ENCODE data around the gene VWF. TPM values are rescaled to one million over a fixed set of nuclear protein-coding genes. Genes with fewer than 3 reads are reported as not detected.
A peak's percentile ranks its signal among the peaks of the same experiment; 100 is the strongest.

Gene VWF
- total and polyA plus RNA-seq, 5 donors from 2014 or later = 1.3 TPM; not detected in 4

DNA sequence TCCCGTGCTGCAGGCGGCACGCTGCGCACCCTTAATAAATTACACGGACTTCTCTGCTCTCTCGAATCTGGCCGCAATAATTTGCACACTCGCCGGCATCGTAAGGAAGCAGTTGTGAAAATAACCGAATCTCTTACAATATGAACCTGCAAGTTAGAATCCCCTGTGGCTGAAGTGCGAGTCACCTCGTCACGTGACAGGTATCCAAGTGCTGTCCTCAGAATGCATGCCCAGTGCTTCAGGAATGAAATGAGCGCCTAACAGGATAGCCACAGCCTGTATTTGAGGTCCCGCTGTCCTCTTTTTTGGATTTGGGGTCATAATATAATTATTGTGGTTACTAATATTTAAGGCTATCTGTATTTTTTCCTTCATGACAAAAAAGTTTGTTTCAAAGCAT, 82.0 kb downstream of the VWF start:
- DNase-seq (no peak), ATAC-seq (ENCODE audit: low read depth in 2 of 2) (no peak)
- no peaks in the 10 kb centered on the region for H3K27me3 Mint-ChIP-seq
- Histone ChIP-seq H3K9me3 (ENCODE audit: control insufficient read depth in 2 of 2, low read length in 2 of 2) (no peaks in the 10 kb centered on the region), H3K27ac (ENCODE audit: insufficient read depth, low read length, poor library complexity, severe bottlenecking) (no peak overlapping the region), H3K4me1 (ENCODE audit: control insufficient read depth, insufficient read depth, low read length, poor library complexity, severe bottlenecking) (peaks cover 4% of the 10 kb centered on the region), H3K36me3 (ENCODE audit: control insufficient read depth, insufficient read depth, low read length) (no peaks in the 10 kb centered on the region), H3K27me3 (ENCODE audit: control insufficient read depth, insufficient read depth, low read length) (peaks cover 2% of the 10 kb centered on the region), H3K4me3 (ENCODE audit: low read depth, low read length) (no peak overlapping the region)
- H3K4me3 Mint-ChIP-seq = no peak overlapping the region
- peaks cover 0 to 3% (median 1%) of the 10 kb centered on the region in 4 donors for H3K4me1 Mint-ChIP-seq
- no peak overlapping the region for H3K27ac Mint-ChIP-seq
- no peaks in the 10 kb centered on the region for H3K36me3 Mint-ChIP-seq
- no peaks in the 10 kb centered on the region for H3K9me3 Mint-ChIP-seq

GRCh38 chr12:6041891-6042290, 82.6 kb downstream of the VWF start:
- Mint-ChIP-seq H3K36me3 (no peaks in the 10 kb centered on the region), H3K27ac (no peak overlapping the region), H3K4me1 (peaks cover 0 to 3% (median 1%) of the 10 kb centered on the region in 4 donors), H3K9me3 (no peaks in the 10 kb centered on the region), H3K4me3 (no peak overlapping the region), H3K27me3 (no peaks in the 10 kb centered on the region)
- H3K27me3 ChIP-seq (ENCODE audit: control insufficient read depth, insufficient read depth, low read length) = no peaks in the 10 kb centered on the region
- H3K36me3 ChIP-seq (ENCODE audit: control insufficient read depth, insufficient read depth, low read length) = no peaks in the 10 kb centered on the region
- no peaks in the 10 kb centered on the region for H3K9me3 ChIP-seq (ENCODE audit: control insufficient read depth in 2 of 2, low read length in 2 of 2)
- DNase-seq = no peak
- no peak overlapping the region for H3K4me3 ChIP-seq (ENCODE audit: low read depth, low read length)
- peaks cover 4% of the 10 kb centered on the region for H3K4me1 ChIP-seq (ENCODE audit: control insufficient read depth, insufficient read depth, low read length, poor library complexity, severe bottlenecking)
- no peak for ATAC-seq (ENCODE audit: low read depth in 2 of 2)
- H3K27ac ChIP-seq (ENCODE audit: insufficient read depth, low read length, poor library complexity, severe bottlenecking) = no peak overlapping the region

GRCh38 chr12:6040815-6041214, 83.7 kb downstream of the VWF start:
- Mint-ChIP-seq H3K4me1 (peaks cover 0 to 3% (median 1%) of the 10 kb centered on the region in 4 donors), H3K4me3 (no peak overlapping the region), H3K27ac (no peak overlapping the region), H3K9me3 (no peaks in the 10 kb centered on the region), H3K36me3 (no peaks in the 10 kb centered on the region), H3K27me3 (peaks cover 4% of the 10 kb centered on the region)
- Histone ChIP-seq H3K27ac (ENCODE audit: insufficient read depth, low read length, poor library complexity, severe bottlenecking) (no peak overlapping the region), H3K4me1 (ENCODE audit: control insufficient read depth, insufficient read depth, low read length, poor library complexity, severe bottlenecking) (peaks cover 4% of the 10 kb centered on the region), H3K27me3 (ENCODE audit: control insufficient read depth, insufficient read depth, low read length) (no peaks in the 10 kb centered on the region), H3K4me3 (ENCODE audit: low read depth, low read length) (no peak overlapping the region), H3K9me3 (ENCODE audit: control insufficient read depth in 2 of 2, low read length in 2 of 2) (no peaks in the 10 kb centered on the region), H3K36me3 (ENCODE audit: control insufficient read depth, insufficient read depth, low read length) (no peaks in the 10 kb centered on the region)
- DNase-seq = no peak
- no peak for ATAC-seq (ENCODE audit: low read depth in 2 of 2)

GRCh38 chr12:6039894-6040601, 84.4 kb downstream of the VWF start:
- Mint-ChIP-seq H3K36me3 (no peaks in the 10 kb centered on the region), H3K4me3 (peak overlapping the region in 1 of 4 donors; percentile 18), H3K4me1 (peaks cover 0 to 3% (median 1%) of the 10 kb centered on the region in 4 donors), H3K27me3 (peaks cover 4% of the 10 kb centered on the region), H3K27ac (peak overlapping the region in 1 of 3 donors; percentile 37), H3K9me3 (no peaks in the 10 kb centered on the region)
- Histone ChIP-seq H3K9me3 (ENCODE audit: control insufficient read depth in 2 of 2, low read length in 2 of 2) (no peaks in the 10 kb centered on the region), H3K27me3 (ENCODE audit: control insufficient read depth, insufficient read depth, low read length) (no peaks in the 10 kb centered on the region), H3K4me1 (ENCODE audit: control insufficient read depth, insufficient read depth, low read length, poor library complexity, severe bottlenecking) (peaks cover 4% of the 10 kb centered on the region), H3K27ac (ENCODE audit: insufficient read depth, low read length, poor library complexity, severe bottlenecking) (no peak overlapping the region), H3K4me3 (ENCODE audit: low read depth, low read length) (no peak overlapping the region), H3K36me3 (ENCODE audit: control insufficient read depth, insufficient read depth, low read length) (no peaks in the 10 kb centered on the region)
- peak; percentile 18 to 69 (median 56) for DNase-seq
- ATAC-seq (ENCODE audit: low read depth in 2 of 2) = peak; percentile 68 to 72

GRCh38 chr12:6038160-6038559, 86.3 kb downstream of the VWF start:
- ATAC-seq (ENCODE audit: low read depth in 2 of 2) (peak; percentile 38 to 61), DNase-seq (peak in 2 of 3 donors; percentile 27 to 76)
- H3K27me3 Mint-ChIP-seq = peaks cover 4% of the 10 kb centered on the region
- H3K27ac ChIP-seq (ENCODE audit: insufficient read depth, low read length, poor library complexity, severe bottlenecking) = no peak overlapping the region
- no peaks in the 10 kb centered on the region for H3K9me3 Mint-ChIP-seq
- no peaks in the 10 kb centered on the region for H3K36me3 ChIP-seq (ENCODE audit: control insufficient read depth, insufficient read depth, low read length)
- H3K4me3 ChIP-seq (ENCODE audit: low read depth, low read length) = no peak overlapping the region
- H3K4me1 ChIP-seq (ENCODE audit: control insufficient read depth, insufficient read depth, low read length, poor library complexity, severe bottlenecking) = peaks cover 4% of the 10 kb centered on the region
- H3K27me3 ChIP-seq (ENCODE audit: control insufficient read depth, insufficient read depth, low read length) = no peaks in the 10 kb centered on the region
- H3K9me3 ChIP-seq (ENCODE audit: control insufficient read depth in 2 of 2, low read length in 2 of 2) = no peaks in the 10 kb centered on the region
- H3K27ac Mint-ChIP-seq = no peak overlapping the region
- H3K36me3 Mint-ChIP-seq = no peaks in the 10 kb centered on the region
- H3K4me3 Mint-ChIP-seq = no peak overlapping the region
- H3K4me1 Mint-ChIP-seq = peaks cover 0 to 3% (median 1%) of the 10 kb centered on the region in 4 donors

DNA sequence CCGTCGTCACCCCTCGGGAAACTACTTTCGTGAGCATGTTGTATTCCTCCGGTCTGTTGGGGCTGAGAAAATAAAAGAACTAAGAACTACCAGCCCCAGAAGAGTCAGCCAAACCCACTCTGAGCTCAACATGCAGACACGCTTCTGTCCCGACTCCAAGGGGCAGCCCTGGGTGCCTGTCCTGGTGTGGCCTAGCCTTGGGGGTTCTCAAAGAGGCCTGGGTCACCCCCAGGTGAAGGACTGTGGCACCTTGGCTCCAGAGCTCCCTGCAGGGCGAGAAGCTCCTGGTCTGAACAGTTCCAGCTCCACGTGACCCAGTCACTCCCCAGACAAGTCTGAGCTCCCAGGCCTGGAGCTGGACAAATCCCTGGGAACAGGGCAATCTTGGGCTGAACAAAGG, 87.0 kb downstream of the VWF start:
- Mint-ChIP-seq H3K36me3 (no peaks in the 10 kb centered on the region), H3K27me3 (peaks cover 4% of the 10 kb centered on the region), H3K4me3 (no peak overlapping the region), H3K9me3 (no peaks in the 10 kb centered on the region), H3K27ac (no peak overlapping the region), H3K4me1 (peaks cover 0 to 3% (median 1%) of the 10 kb centered on the region in 4 donors)
- ATAC-seq (ENCODE audit: low read depth in 2 of 2) (no peak), DNase-seq (no peak)
- Histone ChIP-seq H3K36me3 (ENCODE audit: control insufficient read depth, insufficient read depth, low read length) (no peaks in the 10 kb centered on the region), H3K4me3 (ENCODE audit: low read depth, low read length) (no peak overlapping the region), H3K27ac (ENCODE audit: insufficient read depth, low read length, poor library complexity, severe bottlenecking) (no peak overlapping the region), H3K4me1 (ENCODE audit: control insufficient read depth, insufficient read depth, low read length, poor library complexity, severe bottlenecking) (peaks cover 4% of the 10 kb centered on the region), H3K27me3 (ENCODE audit: control insufficient read depth, insufficient read depth, low read length) (no peaks in the 10 kb centered on the region), H3K9me3 (ENCODE audit: control insufficient read depth in 2 of 2, low read length in 2 of 2) (no peaks in the 10 kb centered on the region)

DNA sequence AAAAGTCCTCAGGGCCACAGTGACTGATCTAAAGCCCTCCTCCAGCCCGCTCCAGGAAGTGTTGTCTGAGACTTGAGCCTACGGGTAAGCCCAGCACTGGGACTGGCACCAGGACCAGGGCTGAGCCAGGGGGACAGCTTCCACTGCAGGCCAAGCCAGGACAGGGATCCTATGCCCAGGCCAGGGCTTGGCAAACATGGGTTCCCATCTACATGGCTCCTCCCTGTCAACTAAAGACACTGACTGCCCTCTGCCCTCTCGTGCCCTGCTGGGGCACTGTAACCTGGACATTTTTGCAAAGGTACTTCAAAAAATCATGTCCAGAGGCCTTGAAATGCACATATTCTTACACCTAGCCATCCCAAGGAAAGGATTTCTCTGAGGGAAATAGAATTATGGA, 88.0 kb downstream of the VWF start:
- no peaks in the 10 kb centered on the region for H3K27me3 ChIP-seq (ENCODE audit: control insufficient read depth, insufficient read depth, low read length)
- ATAC-seq (ENCODE audit: low read depth in 2 of 2) (no peak), DNase-seq (no peak)
- no peaks in the 10 kb centered on the region for H3K36me3 ChIP-seq (ENCODE audit: control insufficient read depth, insufficient read depth, low read length)
- Mint-ChIP-seq H3K27ac (no peak overlapping the region), H3K4me3 (no peak overlapping the region), H3K4me1 (peaks cover 0 to 3% (median 1%) of the 10 kb centered on the region in 4 donors), H3K27me3 (peaks cover 4% of the 10 kb centered on the region), H3K36me3 (no peaks in the 10 kb centered on the region), H3K9me3 (no peaks in the 10 kb centered on the region)
- peaks cover 4% of the 10 kb centered on the region for H3K4me1 ChIP-seq (ENCODE audit: control insufficient read depth, insufficient read depth, low read length, poor library complexity, severe bottlenecking)
- no peak overlapping the region for H3K4me3 ChIP-seq (ENCODE audit: low read depth, low read length)
- no peak overlapping the region for H3K27ac ChIP-seq (ENCODE audit: insufficient read depth, low read length, poor library complexity, severe bottlenecking)
- no peaks in the 10 kb centered on the region for H3K9me3 ChIP-seq (ENCODE audit: control insufficient read depth in 2 of 2, low read length in 2 of 2)

DNA sequence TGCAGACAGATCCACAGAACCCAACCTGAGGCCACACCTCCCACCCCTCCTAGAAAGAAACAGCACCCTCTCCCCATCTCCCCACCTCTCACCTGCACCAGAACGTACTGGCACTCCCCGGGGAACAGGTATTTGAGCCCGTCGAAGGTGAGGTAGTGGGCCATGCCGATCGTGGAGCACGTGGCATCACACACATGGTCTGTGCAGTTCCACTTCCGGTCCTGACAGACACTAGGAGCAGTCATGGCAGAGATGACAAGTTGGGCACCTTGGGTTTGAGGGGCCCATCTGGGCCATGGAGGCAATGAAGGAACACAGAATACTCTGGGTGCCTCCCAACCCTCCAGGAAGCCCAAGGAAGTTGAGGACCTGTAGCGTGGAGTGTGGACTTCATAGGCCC, 89.9 kb downstream of the VWF start:
- H3K4me3 Mint-ChIP-seq = no peak overlapping the region
- Histone ChIP-seq H3K4me1 (ENCODE audit: control insufficient read depth, insufficient read depth, low read length, poor library complexity, severe bottlenecking) (peaks cover under 1% of the 10 kb centered on the region), H3K27ac (ENCODE audit: insufficient read depth, low read length, poor library complexity, severe bottlenecking) (no peak overlapping the region), H3K36me3 (ENCODE audit: control insufficient read depth, insufficient read depth, low read length) (no peaks in the 10 kb centered on the region), H3K27me3 (ENCODE audit: control insufficient read depth, insufficient read depth, low read length) (no peaks in the 10 kb centered on the region), H3K4me3 (ENCODE audit: low read depth, low read length) (no peak overlapping the region), H3K9me3 (ENCODE audit: control insufficient read depth in 2 of 2, low read length in 2 of 2) (no peaks in the 10 kb centered on the region)
- no peaks in the 10 kb centered on the region for H3K9me3 Mint-ChIP-seq
- ATAC-seq (ENCODE audit: low read depth in 2 of 2) (no peak), DNase-seq (no peak)
- H3K4me1 Mint-ChIP-seq = no peaks in the 10 kb centered on the region
- no peaks in the 10 kb centered on the region for H3K36me3 Mint-ChIP-seq
- H3K27me3 Mint-ChIP-seq = peaks cover 4% of the 10 kb centered on the region
- H3K27ac Mint-ChIP-seq = no peak overlapping the region

Data from CD4-positive, CD25-positive, alpha-beta regulatory T cell (primary cell).